ENCODE measurements around the gene FAT1.

- TF ChIP-seq POLR2AphosphoS5 (IDR thresholded peaks at IDR 0.05) = no peak
- no peak for TF ChIP-seq CTCF (IDR thresholded peaks at IDR 0.05)
- TF ChIP-seq POLR2A (IDR thresholded peaks at IDR 0.05) = no peak
These were observed 180.4 kb downstream of the FAT1 start for GRCh38 chr4:186543206-186543605.

All from suprapubic skin (tissue), 4 donors.